Esophagus squamous epithelium (tissue), 4 donors: ENCODE measurements around the gene WWOX.

Source experiments
- CTCF ChIP-seq, 6 experiments: fragments of 450-650 bp in 4 of 6; fragments of 200-600 bp in 2 of 6; sonication (generic) in 2 of 6; IDR thresholded peaks; one replicate each; pipeline ENCODE4 v1.5.1; 2016 to 2019; ENCODE audit warnings: antibody characterized with exemption in 6 of 6, mild to moderate bottlenecking in 4 of 6, moderate library complexity in 4 of 6
- POLR2A ChIP-seq, 4 donors: fragments of 450-650 bp; IDR thresholded peaks; one replicate each; pipeline ENCODE4 v1.6.1; 2017; ENCODE audit warnings: antibody characterized with exemption in 4 of 4, mild to moderate bottlenecking in 4 of 4, moderate library complexity in 3 of 4

GRCh38 chr16:78452025-78452555 lies 352.6 kb downstream of the WWOX start:
- TF ChIP-seq CTCF (IDR thresholded peaks at IDR 0.05) (no peak), POLR2A (IDR thresholded peaks at IDR 0.05) (no peak)
